Stimulated activated CD4-positive, alpha-beta T cell treated with anti-CD3 and anti-CD28 coated beads, Interleukin-1b, Interleukin-23, amount 100 ng/mL, for 4 hours (primary cell): Measurements from ENCODE around the gene USP17L21.
"Not testable (repeated sequence)": the region's sequence is repeated elsewhere in the genome, so short reads cannot be mapped to it uniquely, and the experiment has no call there.

Experiments used
- DNase-seq, 2 donors: peaks; one replicate each; pipeline ENCODE4 v3.0.0-alpha.2; 2020; ENCODE audit warnings: low read depth in 2 of 2

Gene USP17L21

GRCh38 chr4:9262572-9262971, at the start of gene USP17L21:
Gene USP17L21, plus strand, starts transcription at chr4:9262872. Its CDS starts 0 bp downstream, at chr4:9262872.
- DNase-seq = not testable (repeated sequence)

- not testable (repeated sequence) for DNase-seq
Observed at GRCh38 chr4:9214701-9215100, 48.0 kb upstream of the USP17L21 start.

- not testable (repeated sequence) for DNase-seq
Observed at GRCh38 chr4:9215105-9215504, 47.6 kb upstream of the USP17L21 start, which contains the start of gene USP17L11. Gene USP17L11, plus strand, starts transcription at chr4:9215405. Its CDS starts 0 bp downstream, at chr4:9215405.

- DNase-seq = not testable (repeated sequence)
Observed at GRCh38 chr4:9219852-9220251, 42.8 kb upstream of the USP17L21 start, which contains the start of gene USP17L12. Gene USP17L12, plus strand, starts transcription at chr4:9220152. Its CDS starts 0 bp downstream, at chr4:9220152.

- DNase-seq = not testable (repeated sequence)
Observed at GRCh38 chr4:9224596-9224995, 38.1 kb upstream of the USP17L21 start, which contains the start of gene USP17L13. Gene USP17L13, plus strand, starts transcription at chr4:9224896. Its CDS starts 0 bp downstream, at chr4:9224896.

GRCh38 chr4:9230249-9230648, 32.4 kb upstream of the USP17L21 start:
- not testable (repeated sequence) for DNase-seq

- not testable (repeated sequence) for DNase-seq
Observed at GRCh38 chr4:9234085-9234484, 28.6 kb upstream of the USP17L21 start, which contains the start of gene USP17L15. Gene USP17L15, plus strand, starts transcription at chr4:9234385. Its CDS starts 0 bp downstream, at chr4:9234385.

GRCh38 chr4:9238461-9238860, 24.2 kb upstream of the USP17L21 start:
- not testable (repeated sequence) for DNase-seq

- DNase-seq = not testable (repeated sequence)
Observed at GRCh38 chr4:9243579-9243978, 19.1 kb upstream of the USP17L21 start, which contains the start of gene USP17L17. Gene USP17L17, plus strand, starts transcription at chr4:9243879. Its CDS starts 0 bp downstream, at chr4:9243879.

- DNase-seq = not testable (repeated sequence)
Observed at GRCh38 chr4:9247953-9248680, 14.6 kb upstream of the USP17L21 start, which contains the start of gene USP17L18. Gene USP17L18, plus strand, starts transcription at chr4:9248630. Its CDS starts 0 bp downstream, at chr4:9248630.

GRCh38 chr4:9253078-9253477, 9.6 kb upstream of the USP17L21 start, which contains the start of gene USP17L19:
Gene USP17L19, plus strand, starts transcription at chr4:9253378. Its CDS starts 0 bp downstream, at chr4:9253378.
- DNase-seq = not testable (repeated sequence)

- not testable (repeated sequence) for DNase-seq
Observed at GRCh38 chr4:9257824-9258223, 4.8 kb upstream of the USP17L21 start, which contains the start of gene USP17L20. Gene USP17L20, plus strand, starts transcription at chr4:9258124. Its CDS starts 0 bp downstream, at chr4:9258124.

GRCh38 chr4:9267319-9267718, 4.6 kb downstream of the USP17L21 start, which contains the start of gene USP17L22:
Gene USP17L22, plus strand, starts transcription at chr4:9267619. Its CDS starts 0 bp downstream, at chr4:9267619.
- DNase-seq = not testable (repeated sequence)

GRCh38 chr4:9271719-9272118, 9.0 kb downstream of the USP17L21 start:
- not testable (repeated sequence) for DNase-seq
